HepG2 (cell line): ENCODE data around the gene MAPK7. TPM values are rescaled to one million over a fixed set of nuclear protein-coding genes. Genes with fewer than 3 reads are reported as not detected.

ENCODE experiments used
- DNMT1 ChIP-seq: sonication (generic); formaldehyde crosslinking; IDR thresholded peaks from 2 replicates; pipeline ENCODE4 v1.5.1; 2020; ENCODE audit warnings: mild to moderate bottlenecking, missing genetic modification reagents
- FOXJ3 ChIP-seq: sonication (generic); formaldehyde crosslinking; IDR thresholded peaks from 2 replicates; pipeline ENCODE4 v1.4.0; 2020; ENCODE audit warnings: missing genetic modification reagents, mild to moderate bottlenecking, borderline replicate concordance
- FOXO1 ChIP-seq: sonication (generic); formaldehyde crosslinking; IDR thresholded peaks from 2 replicates; pipeline ENCODE4 v1.4.0; 2020; ENCODE audit warnings: missing genetic modification reagents
- GABPA ChIP-seq, 2 experiments: IDR thresholded peaks; 2 replicates each; pipeline ENCODE4 v1.6.1; 2011 to 2016; ENCODE audit warnings: low read depth in 2 of 2, low read length in 1 of 2, missing biosample characterization in 1 of 2, missing genetic modification characterization in 1 of 2
- GTF2F1 ChIP-seq: fragments of 150-350 bp; IDR thresholded peaks from 2 replicates; pipeline ENCODE4 v1.6.1; 2014; ENCODE audit warnings: low read length
- HDAC6 ChIP-seq: fragments of 200-600 bp; sonication (generic); IDR thresholded peaks from 2 replicates; pipeline ENCODE4 v1.7.0; 2017; ENCODE audit warnings: mild to moderate bottlenecking, antibody characterized with exemption, low read length, low read depth
- HNRNPH1 ChIP-seq: fragments of 200-400 bp; formaldehyde crosslinking; optimal IDR thresholded peaks from 2 replicates; pipeline ENCODE3; 2017; ENCODE audit warnings: mild to moderate bottlenecking, low read depth, low read length
- HNRNPL ChIP-seq: fragments of 200-400 bp; formaldehyde crosslinking; IDR thresholded peaks from 2 replicates; pipeline ENCODE4 v1.6.1; 2017; ENCODE audit warnings: mild to moderate bottlenecking, low read depth, low read length
- IRX3 ChIP-seq: sonication (generic); formaldehyde crosslinking; IDR thresholded peaks from 2 replicates; pipeline ENCODE4 v1.8.1; 2023; ENCODE audit warnings: mild to moderate bottlenecking, low read depth, missing genetic modification reagents, borderline replicate concordance
- RBM22 ChIP-seq: fragments of 200-400 bp; formaldehyde crosslinking; optimal IDR thresholded peaks from 2 replicates; pipeline ENCODE3; 2017; ENCODE audit warnings: mild to moderate bottlenecking, low read length, moderate library complexity
- ZC3H13 ChIP-seq: sonication (generic); formaldehyde crosslinking; IDR thresholded peaks from 2 replicates; pipeline ENCODE4 v1.8.1; 2023; ENCODE audit warnings: mild to moderate bottlenecking, missing genetic modification reagents, moderate library complexity
- ZFP1 ChIP-seq: IDR thresholded peaks from 2 replicates; pipeline ENCODE4 v1.6.1; 2016
- ZNF20 ChIP-seq: sonication (generic); formaldehyde crosslinking; IDR thresholded peaks from 2 replicates; pipeline ENCODE4 v1.4.0; 2020; ENCODE audit warnings: mild to moderate bottlenecking, moderate library complexity, missing genetic modification reagents
- ZNF468 ChIP-seq: sonication (generic); formaldehyde crosslinking; IDR thresholded peaks from 2 replicates; pipeline ENCODE4 v1.8.0; 2022; ENCODE audit warnings: mild to moderate bottlenecking, moderate library complexity, missing genetic modification reagents
- ZNF510 ChIP-seq: sonication (generic); formaldehyde crosslinking; IDR thresholded peaks from 2 replicates; pipeline ENCODE4 v1.4.0; 2020; ENCODE audit warnings: low read depth, mild to moderate bottlenecking, missing genetic modification reagents
- ZNF556 ChIP-seq: sonication (generic); formaldehyde crosslinking; IDR thresholded peaks from 2 replicates; pipeline ENCODE4 v1.4.0; 2020; ENCODE audit warnings: mild to moderate bottlenecking, missing genetic modification reagents, borderline replicate concordance
- ZNF747 ChIP-seq: sonication (generic); formaldehyde crosslinking; IDR thresholded peaks from 2 replicates; pipeline ENCODE4 v1.8.1; 2023; ENCODE audit warnings: missing genetic modification reagents, mild to moderate bottlenecking, borderline replicate concordance
- ZNF781 ChIP-seq: sonication (generic); formaldehyde crosslinking; IDR thresholded peaks from 2 replicates; pipeline ENCODE4 v1.5.1; 2020; ENCODE audit warnings: borderline replicate concordance, mild to moderate bottlenecking, missing genetic modification reagents; ENCODE audit errors: not compliant biosample characterization
- polyA plus RNA-seq, 8 experiments: library from polyadenylated mRNA; depleted of rRNA in 3 of 8; stranded (reverse) in 7 of 8; unstranded in 1 of 8; fragments of >200 nt; fragmentation: Illumina TruSeq in 4 of 8; extraction: Trizol in 4 of 8; gene quantifications; 2 replicates each; pipeline versions ENCODE4 v1.2.1 to v1.2.3, GENCODE V29; 2011 to 2016; ENCODE audit warnings: low read depth in 4 of 8, missing spikeins in 1 of 8, mixed read lengths in 1 of 8; ENCODE audit not compliant: insufficient read depth in 1 of 8
- total RNA-seq, 5 experiments: library from RNA; depleted of rRNA; stranded (reverse); fragments of >200 nt; fragmentation: Illumina TruSeq; extraction: Trizol; gene quantifications; 2 replicates each; pipeline ENCODE4 v1.2.3, GENCODE V29; 2016; ENCODE audit warnings: low read depth in 1 of 5
- TF ChIP-seq, protein P1 (sequence below): IDR thresholded peaks from 2 replicates; pipeline ENCODE4 v1.6.1; 2016; ENCODE audit warnings: low read depth, missing genetic modification reagents, missing compliant biosample characterization
- TF ChIP-seq, protein P2 (sequence below): sonication (generic); formaldehyde crosslinking; IDR thresholded peaks from 2 replicates; pipeline ENCODE4 v1.5.0; 2020; ENCODE audit warnings: missing genetic modification reagents
- TF ChIP-seq, protein P3 (sequence below): IDR thresholded peaks from 2 replicates; pipeline ENCODE4 v1.6.1; 2016; ENCODE audit warnings: missing genetic modification reagents, missing compliant biosample characterization
- TF ChIP-seq, protein P4 (sequence below): sonication (generic); formaldehyde crosslinking; IDR thresholded peaks from 2 replicates; pipeline ENCODE4 v1.5.0; 2020; ENCODE audit warnings: missing genetic modification reagents, mild to moderate bottlenecking, borderline replicate concordance

The MAPK7 gene
- total and polyA plus RNA-seq, 2 of the 13 experiments (the other 11 are each of a cell fraction or from before 2014, with no cell fraction given): 2.9 to 5.9 TPM

DNA sequence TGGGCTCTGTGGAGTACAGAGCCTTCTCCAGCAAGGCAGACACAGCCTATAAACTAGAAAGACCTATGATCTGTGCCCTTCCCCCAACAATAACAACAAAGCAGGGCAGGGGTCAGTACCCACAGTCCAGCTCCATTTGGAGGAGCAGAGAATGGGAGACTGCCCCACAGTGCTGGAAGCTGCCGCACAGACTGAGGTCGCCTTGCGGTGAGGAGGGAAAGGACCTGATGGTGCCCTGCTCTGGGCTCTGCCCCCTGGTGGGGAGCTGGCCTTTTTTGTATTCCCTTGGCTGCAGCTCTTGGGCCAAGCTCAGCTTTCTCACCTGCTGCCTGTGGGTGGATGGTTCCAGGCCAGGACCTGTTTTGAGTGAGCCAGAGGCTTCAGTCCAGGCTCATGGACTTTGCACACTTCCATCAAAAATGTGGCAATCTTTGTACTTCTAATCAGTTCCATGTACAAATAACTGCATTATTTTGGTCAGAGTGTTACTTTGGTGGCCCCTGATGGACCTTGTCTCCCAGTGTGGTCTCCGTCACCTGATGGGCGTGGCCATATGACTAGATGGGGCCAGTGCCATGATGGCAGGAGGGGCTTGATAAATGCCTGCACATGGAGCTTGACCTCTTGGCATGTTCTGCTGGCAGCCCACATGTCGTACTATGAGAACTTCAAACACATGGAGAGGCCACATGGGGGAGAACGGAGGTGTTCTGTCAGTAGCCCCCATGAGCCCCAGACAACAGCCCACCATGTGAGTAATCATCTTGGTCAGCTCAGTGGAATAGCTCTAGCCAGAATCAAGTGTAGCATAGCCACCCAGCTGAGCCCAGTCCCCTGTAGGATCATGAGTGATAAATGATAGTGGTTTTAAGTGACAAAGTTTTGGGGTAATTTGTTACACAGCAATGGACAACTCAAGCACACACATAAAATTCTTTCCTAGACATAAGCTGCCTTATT lies 40.0 kb upstream of the MAPK7 start (continued):
- TF ChIP-seq ZNF747 (CRISPR knock-in tag) (peak; percentile 59; the same call in 1 of the 2 replicates), ZNF781 (peak; percentile 93), HNRNPL (0 out of 2 replicates have a peak, but pooled peaks have one; percentile 63), GABPA (IDR thresholded peaks at IDR 0.05; ENCODE audit: low read depth, low read length) (no peak), GABPA (CRISPR knock-in tag; IDR thresholded peaks at IDR 0.05; ENCODE audit: low read depth) (no peak), ZC3H13 (CRISPR knock-in tag) (no peak), ZNF468 (CRISPR knock-in tag) (no peak), GTF2F1 (no peak), IRX3 (no peak), DNMT1 (CRISPR knock-in tag) (no peak), ZNF20 (no peak), FOXJ3 (CRISPR knock-in tag) (peak; percentile 70; the same call in 1 of the 2 replicates), ZFP1 (peak; percentile 57), HNRNPH1 (no peak), RBM22 (no peak), ZNF510 (CRISPR knock-in tag) (no peak), ZNF556 (CRISPR knock-in tag) (peak; percentile 86; the same call in 1 of the 2 replicates), HDAC6 (no peak), FOXO1 (CRISPR knock-in tag) (no peak; the same call in 1 of the 2 replicates)
- TF ChIP-seq, protein P1, sequence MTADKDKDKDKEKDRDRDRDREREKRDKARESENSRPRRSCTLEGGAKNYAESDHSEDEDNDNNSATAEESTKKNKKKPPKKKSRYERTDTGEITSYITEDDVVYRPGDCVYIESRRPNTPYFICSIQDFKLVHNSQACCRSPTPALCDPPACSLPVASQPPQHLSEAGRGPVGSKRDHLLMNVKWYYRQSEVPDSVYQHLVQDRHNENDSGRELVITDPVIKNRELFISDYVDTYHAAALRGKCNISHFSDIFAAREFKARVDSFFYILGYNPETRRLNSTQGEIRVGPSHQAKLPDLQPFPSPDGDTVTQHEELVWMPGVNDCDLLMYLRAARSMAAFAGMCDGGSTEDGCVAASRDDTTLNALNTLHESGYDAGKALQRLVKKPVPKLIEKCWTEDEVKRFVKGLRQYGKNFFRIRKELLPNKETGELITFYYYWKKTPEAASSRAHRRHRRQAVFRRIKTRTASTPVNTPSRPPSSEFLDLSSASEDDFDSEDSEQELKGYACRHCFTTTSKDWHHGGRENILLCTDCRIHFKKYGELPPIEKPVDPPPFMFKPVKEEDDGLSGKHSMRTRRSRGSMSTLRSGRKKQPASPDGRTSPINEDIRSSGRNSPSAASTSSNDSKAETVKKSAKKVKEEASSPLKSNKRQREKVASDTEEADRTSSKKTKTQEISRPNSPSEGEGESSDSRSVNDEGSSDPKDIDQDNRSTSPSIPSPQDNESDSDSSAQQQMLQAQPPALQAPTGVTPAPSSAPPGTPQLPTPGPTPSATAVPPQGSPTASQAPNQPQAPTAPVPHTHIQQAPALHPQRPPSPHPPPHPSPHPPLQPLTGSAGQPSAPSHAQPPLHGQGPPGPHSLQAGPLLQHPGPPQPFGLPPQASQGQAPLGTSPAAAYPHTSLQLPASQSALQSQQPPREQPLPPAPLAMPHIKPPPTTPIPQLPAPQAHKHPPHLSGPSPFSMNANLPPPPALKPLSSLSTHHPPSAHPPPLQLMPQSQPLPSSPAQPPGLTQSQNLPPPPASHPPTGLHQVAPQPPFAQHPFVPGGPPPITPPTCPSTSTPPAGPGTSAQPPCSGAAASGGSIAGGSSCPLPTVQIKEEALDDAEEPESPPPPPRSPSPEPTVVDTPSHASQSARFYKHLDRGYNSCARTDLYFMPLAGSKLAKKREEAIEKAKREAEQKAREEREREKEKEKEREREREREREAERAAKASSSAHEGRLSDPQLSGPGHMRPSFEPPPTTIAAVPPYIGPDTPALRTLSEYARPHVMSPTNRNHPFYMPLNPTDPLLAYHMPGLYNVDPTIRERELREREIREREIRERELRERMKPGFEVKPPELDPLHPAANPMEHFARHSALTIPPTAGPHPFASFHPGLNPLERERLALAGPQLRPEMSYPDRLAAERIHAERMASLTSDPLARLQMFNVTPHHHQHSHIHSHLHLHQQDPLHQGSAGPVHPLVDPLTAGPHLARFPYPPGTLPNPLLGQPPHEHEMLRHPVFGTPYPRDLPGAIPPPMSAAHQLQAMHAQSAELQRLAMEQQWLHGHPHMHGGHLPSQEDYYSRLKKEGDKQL (CRISPR knock-in tag): no peak
- TF ChIP-seq, protein P2, sequence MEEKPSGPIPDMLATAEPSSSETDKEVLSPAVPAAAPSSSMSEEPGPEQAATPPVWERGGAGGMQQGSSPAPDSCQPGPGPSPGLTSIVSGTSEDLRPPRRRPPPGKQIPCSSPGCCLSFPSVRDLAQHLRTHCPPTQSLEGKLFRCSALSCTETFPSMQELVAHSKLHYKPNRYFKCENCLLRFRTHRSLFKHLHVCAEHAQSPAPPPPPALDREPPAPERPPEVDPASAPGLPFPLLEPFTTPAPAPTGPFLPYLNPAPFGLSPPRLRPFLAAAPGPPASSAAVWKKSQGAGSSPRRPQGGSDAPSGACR (CRISPR knock-in tag): no peak; the same call in 1 of the 2 replicates
- TF ChIP-seq, protein P3, sequence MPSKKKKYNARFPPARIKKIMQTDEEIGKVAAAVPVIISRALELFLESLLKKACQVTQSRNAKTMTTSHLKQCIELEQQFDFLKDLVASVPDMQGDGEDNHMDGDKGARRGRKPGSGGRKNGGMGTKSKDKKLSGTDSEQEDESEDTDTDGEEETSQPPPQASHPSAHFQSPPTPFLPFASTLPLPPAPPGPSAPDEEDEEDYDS (CRISPR knock-in tag): peak; percentile 18; the same call in 1 of the 2 replicates
- TF ChIP-seq, protein P4, sequence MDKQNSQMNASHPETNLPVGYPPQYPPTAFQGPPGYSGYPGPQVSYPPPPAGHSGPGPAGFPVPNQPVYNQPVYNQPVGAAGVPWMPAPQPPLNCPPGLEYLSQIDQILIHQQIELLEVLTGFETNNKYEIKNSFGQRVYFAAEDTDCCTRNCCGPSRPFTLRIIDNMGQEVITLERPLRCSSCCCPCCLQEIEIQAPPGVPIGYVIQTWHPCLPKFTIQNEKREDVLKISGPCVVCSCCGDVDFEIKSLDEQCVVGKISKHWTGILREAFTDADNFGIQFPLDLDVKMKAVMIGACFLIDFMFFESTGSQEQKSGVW: no peak
